Vagina (tissue), 2 donors: ENCODE data around the gene CXCR3. TPM values are rescaled to one million over a fixed set of nuclear protein-coding genes. Genes with fewer than 3 reads are reported as not detected.

ENCODE experiments used
- DNase-seq, 2 donors: peaks; one replicate each; pipeline ENCODE4 v3.0.0-alpha.2; 2017; ENCODE audit errors: extremely low spot score in 2 of 2
- H3K27ac ChIP-seq: fragments of 200-600 bp; sonication (generic); one replicate; pipeline ENCODE4 v1.5.1; 2019
- H3K27me3 ChIP-seq: fragments of 200-600 bp; sonication (generic); one replicate; pipeline ENCODE4 v1.5.1; 2019
- H3K36me3 ChIP-seq, 2 donors: fragments of 200-600 bp; sonication (generic); one replicate each; pipeline ENCODE4 v1.5.1; 2017 to 2019
- H3K4me1 ChIP-seq: fragments of 200-600 bp; sonication (generic); one replicate; pipeline ENCODE4 v1.5.1; 2019
- H3K4me3 ChIP-seq, 2 donors: fragments of 200-600 bp; sonication (generic); 1 replicate in 1 of 2; 2 replicates in 1 of 2; pipeline ENCODE4 v1.5.1; 2016 to 2019
- H3K9me3 ChIP-seq: fragments of 200-600 bp; sonication (generic); one replicate; pipeline ENCODE4 v1.5.1; 2019
- CTCF ChIP-seq, 3 experiments: fragments of 450-650 bp in 2 of 3; fragments of 200-600 bp in 1 of 3; sonication (generic) in 1 of 3; IDR thresholded peaks; one replicate each; pipeline ENCODE4 v1.5.1; 2017 to 2019; ENCODE audit warnings: antibody characterized with exemption in 3 of 3, mild to moderate bottlenecking in 2 of 3, moderate library complexity in 2 of 3
- POLR2A ChIP-seq, 2 donors: fragments of 450-650 bp; IDR thresholded peaks; one replicate each; pipeline ENCODE4 v1.6.1; 2017; ENCODE audit warnings: antibody characterized with exemption in 2 of 2, mild to moderate bottlenecking in 2 of 2, moderate library complexity in 2 of 2
- POLR2AphosphoS5 ChIP-seq, 2 donors: sonication (generic); formaldehyde crosslinking; IDR thresholded peaks; one replicate each; pipeline ENCODE4 v1.9.0; 2017; ENCODE audit warnings: antibody characterized with exemption in 2 of 2, mild to moderate bottlenecking in 2 of 2, low read depth in 1 of 2; ENCODE audit not compliant: insufficient read depth in 1 of 2
- intact Hi-C: fragments of 100-400 bp; cut with DNase I; formaldehyde crosslinking; loops from one replicate; pipeline ENCODE4 v1.15.1; 2023
- total RNA-seq: library from RNA; depleted of rRNA; stranded (reverse); fragments of >200 nt; gene quantifications from one replicate; pipeline ENCODE4 v1.2.3, GENCODE V29; 2016

The CXCR3 gene
- total RNA-seq, 1 donor from 2014 or later, result not detected

GRCh38 chrX:71627588-71628404 is 9.5 kb upstream of the CXCR3 start:
- DNase-seq, result no peak
- Histone ChIP-seq H3K4me1 (peaks cover 9% of the 10 kb centered on the region), H3K4me3 (no peak overlapping the region), H3K27me3 (no peaks in the 10 kb centered on the region), H3K36me3 (no peaks in the 10 kb centered on the region), H3K9me3 (no peaks in the 10 kb centered on the region), H3K27ac (no peak overlapping the region)
- TF ChIP-seq POLR2A (IDR thresholded peaks at IDR 0.05), result no peak
- TF ChIP-seq POLR2AphosphoS5 (IDR thresholded peaks at IDR 0.05; ENCODE audit: insufficient read depth in 1 of 2, low read depth in 1 of 2), result no peak
- no peak for TF ChIP-seq CTCF (IDR thresholded peaks at IDR 0.05)
- intact Hi-C loops, result no loop called here

GRCh38 chrX:71626576-71626975 is 8.3 kb upstream of the CXCR3 start:
- H3K27ac ChIP-seq, result no peak overlapping the region
- H3K9me3 ChIP-seq, result no peaks in the 10 kb centered on the region
- TF ChIP-seq CTCF (IDR thresholded peaks at IDR 0.05), result no peak
- TF ChIP-seq POLR2AphosphoS5 (IDR thresholded peaks at IDR 0.05; ENCODE audit: insufficient read depth in 1 of 2, low read depth in 1 of 2), result no peak
- TF ChIP-seq POLR2A (IDR thresholded peaks at IDR 0.05), result no peak
- intact Hi-C loops, result no loop called here
- H3K4me1 ChIP-seq, result peaks cover 21% of the 10 kb centered on the region
- H3K4me3 ChIP-seq, result no peak overlapping the region
- no peaks in the 10 kb centered on the region for H3K36me3 ChIP-seq
- no peaks in the 10 kb centered on the region for H3K27me3 ChIP-seq
- no peak for DNase-seq

- intact Hi-C loops, result no loop called here
- no peak for DNase-seq
- Histone ChIP-seq H3K9me3 (no peaks in the 10 kb centered on the region), H3K27ac (no peak overlapping the region), H3K27me3 (no peaks in the 10 kb centered on the region), H3K4me3 (no peak overlapping the region), H3K4me1 (peaks cover 22% of the 10 kb centered on the region), H3K36me3 (no peaks in the 10 kb centered on the region)
- TF ChIP-seq CTCF (IDR thresholded peaks at IDR 0.05), result no peak
- TF ChIP-seq POLR2A (IDR thresholded peaks at IDR 0.05), result no peak
- TF ChIP-seq POLR2AphosphoS5 (IDR thresholded peaks at IDR 0.05; ENCODE audit: insufficient read depth in 1 of 2, low read depth in 1 of 2), result no peak
Measured at GRCh38 chrX:71625471-71625870, 7.2 kb upstream of the CXCR3 start.

- H3K9me3 ChIP-seq, result no peaks in the 10 kb centered on the region
- no peak for DNase-seq
- H3K4me1 ChIP-seq, result peaks cover 22% of the 10 kb centered on the region
- TF ChIP-seq POLR2A (IDR thresholded peaks at IDR 0.05) (no peak), CTCF (IDR thresholded peaks at IDR 0.05) (no peak), POLR2AphosphoS5 (IDR thresholded peaks at IDR 0.05; ENCODE audit: insufficient read depth in 1 of 2, low read depth in 1 of 2) (no peak)
- H3K27ac ChIP-seq, result no peak overlapping the region
- no peaks in the 10 kb centered on the region for H3K36me3 ChIP-seq
- intact Hi-C loops, result no loop called here
- no peak overlapping the region for H3K4me3 ChIP-seq
- no peaks in the 10 kb centered on the region for H3K27me3 ChIP-seq
Measured at GRCh38 chrX:71623714-71624113, 5.4 kb upstream of the CXCR3 start.
